GM23338 (cell line): ENCODE data around the gene RTN3.

ENCODE experiments used
- CREB1 ChIP-seq: fragments of 250-450 bp; sonication (Bioruptor Pico); IDR thresholded peaks from 2 replicates; pipeline ENCODE4 v1.5.0; 2020; ENCODE audit warnings: low read depth, mild to moderate bottlenecking, moderate library complexity
- CTCF ChIP-seq, 2 experiments: fragments of 200-600 bp in 1 of 2; sonication (generic) in 1 of 2; conservative IDR thresholded peaks; 2 replicates each; pipeline versions ENCODE4 v1.5.1 to v1.6.1; 2016 to 2017; ENCODE audit warnings: antibody characterized with exemption in 2 of 2, low read depth in 2 of 2, mild to moderate bottlenecking in 2 of 2, moderate library complexity in 1 of 2
- ETS1 ChIP-seq: IDR thresholded peaks from 2 replicates; pipeline ENCODE4 v1.6.1; 2016; ENCODE audit warnings: antibody characterized with exemption
- EZH2 ChIP-seq: fragments of 200-600 bp; sonication (generic); IDR thresholded peaks from one replicate; pipeline ENCODE4 v1.8.0; 2017; ENCODE audit warnings: antibody characterized with exemption, mild to moderate bottlenecking, low read depth; ENCODE audit not compliant: unreplicated experiment
- EZH2phosphoT487 ChIP-seq: fragments of 200-600 bp; sonication (generic); IDR thresholded peaks from one replicate; pipeline ENCODE4 v1.8.1; 2018; ENCODE audit warnings: antibody characterized with exemption; ENCODE audit not compliant: unreplicated experiment
- JUNB ChIP-seq: IDR thresholded peaks from one replicate; pipeline ENCODE4 v1.6.1; 2016; ENCODE audit warnings: antibody characterized with exemption; ENCODE audit not compliant: unreplicated experiment
- NANOG ChIP-seq: IDR thresholded peaks from 2 replicates; pipeline ENCODE4 v1.6.1; 2016; ENCODE audit warnings: antibody characterized with exemption, borderline replicate concordance
- POLR2AphosphoS5 ChIP-seq: IDR thresholded peaks from 2 replicates; pipeline ENCODE4 v1.6.1; 2016; ENCODE audit warnings: antibody characterized with exemption, low read depth
- REST ChIP-seq: IDR thresholded peaks from one replicate; pipeline ENCODE4 v1.6.1; 2018; ENCODE audit warnings: antibody characterized with exemption; ENCODE audit not compliant: unreplicated experiment
- ZNF114 ChIP-seq: fragments of 250-450 bp; sonication (Bioruptor Pico); IDR thresholded peaks from 2 replicates; pipeline ENCODE4 v1.5.0; 2020; ENCODE audit warnings: mild to moderate bottlenecking, moderate library complexity
- ZNF331 ChIP-seq: fragments of 250-450 bp; sonication (Bioruptor Pico); IDR thresholded peaks from 2 replicates; pipeline ENCODE4 v1.5.0; 2020; ENCODE audit warnings: low read depth, mild to moderate bottlenecking, moderate library complexity
- ZNF462 ChIP-seq: fragments of 250-450 bp; sonication (Bioruptor Pico); IDR thresholded peaks from 2 replicates; pipeline ENCODE4 v1.5.0; 2020; ENCODE audit warnings: mild to moderate bottlenecking, moderate library complexity

GRCh38 chr11:63681321-63682065 is at the start of gene RTN3:
- peak in 1 of 2 experiments; percentile 28; a peak in 3 of 4 replicates for TF ChIP-seq CTCF (conservative IDR thresholded peaks at IDR 0.05; ENCODE audit: low read depth in 2 of 2)
- TF ChIP-seq REST, result no peak
- no peak for TF ChIP-seq EZH2
- peak; percentile 94 for TF ChIP-seq POLR2AphosphoS5
- 0 out of 2 replicates have a peak, but pooled peaks have one; percentile 26 for TF ChIP-seq ETS1
- no peak for TF ChIP-seq ZNF114 (CRISPR knock-in tag)
- TF ChIP-seq CREB1 (CRISPR knock-in tag), result no peak
- TF ChIP-seq EZH2phosphoT487, result no peak
- TF ChIP-seq NANOG, result no peak
- TF ChIP-seq JUNB, result no peak
- no peak for TF ChIP-seq ZNF462 (CRISPR knock-in tag)
- TF ChIP-seq ZNF331 (CRISPR knock-in tag), result no peak
